EL (cell line): ENCODE data around the gene HTR7.
A peak's percentile ranks its signal among the peaks of the same experiment; 100 is the strongest.
"Not testable (repeated sequence)": the region's sequence is repeated elsewhere in the genome, so short reads cannot be mapped to it uniquely, and the experiment has no call there.

Source experiments
- DNase-seq: peaks from one replicate; pipeline ENCODE4 v3.0.0-alpha.2; 2016

HTR7 gene

DNA sequence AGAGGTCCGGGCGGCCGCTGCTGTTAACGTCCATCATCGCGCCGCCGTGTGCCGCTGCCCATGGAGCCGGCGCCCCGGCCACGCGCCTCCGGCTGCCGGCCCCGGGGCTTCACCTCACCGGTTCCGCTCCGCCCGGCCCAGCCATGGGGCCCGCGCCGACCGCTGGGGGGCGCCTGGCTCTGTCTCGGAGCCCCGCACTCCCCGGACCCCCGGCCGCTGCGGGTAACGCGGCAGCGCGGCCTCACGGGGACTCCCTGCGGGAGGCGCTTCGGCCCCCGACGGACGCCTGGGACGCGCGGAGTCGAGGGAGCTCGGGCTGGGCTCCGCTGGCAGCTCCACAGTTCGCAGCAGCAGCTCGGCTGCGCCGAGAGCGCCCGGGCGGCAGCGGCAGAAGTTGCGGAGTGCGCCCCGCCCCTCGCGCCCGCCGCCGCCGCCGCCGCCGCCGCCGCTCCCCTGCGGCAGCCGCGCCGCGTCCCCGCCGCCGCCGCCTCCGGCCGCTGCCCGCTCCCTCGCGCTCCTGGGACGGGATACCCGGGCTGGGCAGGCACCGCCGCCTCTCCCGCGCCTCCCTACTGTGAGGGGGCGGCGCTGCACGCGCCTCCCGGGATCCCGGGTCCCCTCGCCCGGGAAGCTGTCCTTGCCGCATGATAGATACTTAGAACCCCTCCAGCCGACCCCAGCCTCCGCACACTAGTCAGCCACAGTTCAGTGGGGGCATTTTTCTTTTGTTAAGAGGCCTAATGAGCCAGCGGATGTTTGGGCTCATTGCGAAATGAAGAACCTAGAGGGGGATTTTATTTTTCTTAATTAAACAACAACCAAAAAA, at the start of gene HTR7:
HTR7 (minus strand) TSS at position 405 of the 826 bp plus-strand sequence; CDS start at position 37, 368 bp downstream.
- peak; percentile 58 for DNase-seq

GRCh38 chr10:90906596-90906995, 48.8 kb upstream of the HTR7 start:
- no peak for DNase-seq

DNA sequence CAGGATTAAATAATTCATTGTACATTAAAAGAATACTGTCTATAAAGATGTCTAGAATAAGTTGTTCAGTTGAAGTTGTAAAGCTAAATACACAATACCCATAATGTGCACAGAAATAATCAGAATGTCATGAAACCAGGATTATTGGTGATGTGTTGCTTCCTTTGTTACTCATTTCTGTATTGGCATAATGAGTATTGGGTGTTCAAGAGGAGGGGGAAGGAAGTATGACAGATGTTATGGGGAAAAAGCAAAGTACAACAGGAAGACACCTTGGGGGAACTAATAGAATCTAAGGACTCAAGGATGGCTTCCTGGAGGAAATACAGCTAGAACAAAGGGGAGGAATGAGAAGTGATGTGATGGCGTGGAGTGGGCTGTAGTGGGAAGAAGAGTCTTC, 48.1 kb upstream of the HTR7 start:
- no peak for DNase-seq

DNA sequence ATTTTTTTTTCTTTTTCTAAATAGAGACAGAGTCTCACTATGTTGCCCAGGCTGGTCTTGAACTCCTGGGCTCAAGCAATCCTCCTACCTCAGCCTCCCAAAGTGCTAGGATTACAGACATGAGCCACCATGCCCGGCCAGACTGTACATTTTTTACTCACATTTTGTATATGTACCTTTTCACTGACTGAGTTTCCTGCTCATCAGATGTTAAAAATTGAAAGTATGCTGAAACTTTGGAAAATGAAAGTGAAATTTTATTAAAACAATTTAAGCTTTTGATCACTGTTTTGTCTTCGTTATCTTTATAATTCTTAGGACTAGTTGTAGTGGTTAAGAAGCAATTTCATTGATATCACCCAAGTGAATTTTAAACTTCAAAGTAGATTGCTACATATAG, 39.1 kb upstream of the HTR7 start:
- not testable (repeated sequence) for DNase-seq

DNA sequence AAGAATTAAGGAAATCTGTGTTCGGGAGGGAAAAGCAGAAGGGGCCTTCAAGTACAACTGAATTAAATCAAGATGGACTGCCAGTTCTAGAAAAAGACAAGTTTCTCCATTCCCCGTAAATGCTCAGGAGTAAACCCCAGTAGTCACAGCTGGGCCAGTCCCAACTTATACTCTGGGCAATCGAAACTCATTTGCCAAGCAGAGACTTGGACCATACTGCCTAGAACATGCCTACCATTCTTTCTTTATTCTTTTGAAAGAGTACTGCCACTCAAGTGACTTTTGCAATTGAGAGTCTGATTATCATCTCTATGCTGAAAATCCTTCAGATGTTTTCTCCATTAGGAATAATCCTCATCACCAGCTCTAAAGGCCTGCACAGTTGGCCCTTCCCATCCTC, 35.4 kb upstream of the HTR7 start:
- DNase-seq: no peak

DNA sequence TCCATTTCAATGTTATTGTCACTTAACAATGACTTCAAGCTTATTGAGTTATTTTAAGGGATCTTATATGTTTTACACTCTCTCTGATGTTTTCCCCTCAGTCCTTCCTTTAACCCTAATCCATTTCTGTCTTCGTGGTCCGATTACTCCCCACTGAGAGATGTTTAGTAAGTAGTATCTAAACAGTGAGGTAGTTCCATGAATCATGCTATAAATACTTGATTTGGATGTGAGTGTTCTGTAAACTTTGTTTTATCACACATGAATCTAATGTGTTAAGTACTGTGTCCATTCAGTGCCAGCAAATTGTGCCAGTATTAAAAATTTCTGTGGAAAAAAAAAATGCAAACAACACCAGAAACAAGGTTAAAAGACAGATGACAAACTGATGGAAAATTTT, 32.5 kb upstream of the HTR7 start:
- peak; percentile 26 for DNase-seq

DNA sequence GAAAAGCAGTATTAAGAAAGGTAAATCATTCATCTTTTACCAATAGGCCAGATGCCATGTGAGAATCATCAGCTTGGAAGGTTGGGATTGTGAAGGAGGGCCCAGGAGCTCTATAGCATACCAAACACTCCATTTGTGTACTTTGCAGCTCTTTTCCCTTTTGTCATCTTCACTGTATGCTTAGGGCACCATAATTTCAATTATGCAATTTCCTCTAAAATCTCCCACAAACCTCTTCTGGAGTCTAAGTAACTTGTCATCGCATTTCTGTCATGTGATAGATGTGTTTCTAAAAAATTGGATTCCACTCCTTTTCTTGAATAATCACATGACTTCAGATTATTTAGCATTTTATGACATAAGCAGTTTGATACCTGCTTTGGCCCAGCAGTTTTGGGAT, 31.8 kb upstream of the HTR7 start:
- DNase-seq: no peak

DNA sequence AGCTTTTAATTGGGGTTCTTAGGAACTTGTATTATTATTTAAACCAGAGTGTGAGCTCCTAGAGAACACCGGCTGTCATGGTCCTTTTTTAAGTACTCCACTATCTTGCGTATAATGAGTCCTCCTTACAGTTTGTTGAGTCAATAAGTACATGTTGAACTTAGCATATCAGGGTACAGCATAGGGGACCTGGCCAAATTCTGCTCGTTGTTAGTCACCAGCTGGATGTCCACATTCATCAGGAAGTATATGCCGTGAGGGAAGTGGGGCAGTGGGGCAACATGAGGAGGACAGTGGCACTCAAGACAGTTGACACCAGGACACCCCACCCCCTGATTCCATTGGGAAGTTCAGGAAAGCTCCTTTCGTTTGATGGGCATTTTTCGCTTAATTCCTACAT, 30.5 kb upstream of the HTR7 start:
- DNase-seq: no peak

DNA sequence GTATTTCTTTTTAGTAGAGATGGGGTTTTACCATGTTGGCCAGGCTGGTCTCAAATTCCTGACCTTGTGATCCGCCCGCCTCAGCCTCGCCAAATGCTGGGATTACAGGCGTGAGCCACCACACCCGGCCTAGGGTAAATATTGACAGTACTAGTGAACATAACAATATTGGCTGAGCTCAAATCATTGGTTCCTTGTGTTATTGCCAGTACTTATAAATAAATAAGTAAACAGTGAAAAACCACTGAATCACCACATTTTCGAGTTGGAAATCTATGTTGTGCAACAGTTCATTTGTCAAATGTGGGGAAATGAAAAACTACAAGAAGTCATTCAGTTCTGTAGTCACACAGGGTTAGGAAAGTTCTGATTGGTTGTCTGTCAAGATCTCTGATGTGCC, 29.7 kb upstream of the HTR7 start:
- DNase-seq: no peak

- peak; percentile 68 for DNase-seq
Observed at GRCh38 chr10:90885176-90885575, 27.3 kb upstream of the HTR7 start.

DNA sequence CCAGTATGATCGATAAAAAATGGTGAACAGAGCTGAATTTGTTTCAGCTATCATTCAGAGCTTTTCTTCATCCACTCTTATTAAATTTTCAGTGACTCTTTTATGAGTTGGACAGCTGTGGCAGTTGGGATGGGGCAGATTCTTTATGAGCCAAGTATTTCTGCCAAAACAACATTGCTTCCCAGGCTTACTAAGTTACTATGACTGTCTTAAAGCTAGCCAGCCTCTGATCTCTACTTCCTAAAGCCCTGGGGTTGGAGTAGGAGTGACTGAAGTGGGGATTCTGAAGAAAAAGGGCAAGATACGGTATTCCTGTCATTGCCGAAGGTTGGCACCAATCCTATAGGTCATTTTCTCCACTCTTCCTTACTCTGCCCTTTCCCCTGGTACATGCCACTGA, 26.6 kb upstream of the HTR7 start:
- peak; percentile 41 for DNase-seq

DNA sequence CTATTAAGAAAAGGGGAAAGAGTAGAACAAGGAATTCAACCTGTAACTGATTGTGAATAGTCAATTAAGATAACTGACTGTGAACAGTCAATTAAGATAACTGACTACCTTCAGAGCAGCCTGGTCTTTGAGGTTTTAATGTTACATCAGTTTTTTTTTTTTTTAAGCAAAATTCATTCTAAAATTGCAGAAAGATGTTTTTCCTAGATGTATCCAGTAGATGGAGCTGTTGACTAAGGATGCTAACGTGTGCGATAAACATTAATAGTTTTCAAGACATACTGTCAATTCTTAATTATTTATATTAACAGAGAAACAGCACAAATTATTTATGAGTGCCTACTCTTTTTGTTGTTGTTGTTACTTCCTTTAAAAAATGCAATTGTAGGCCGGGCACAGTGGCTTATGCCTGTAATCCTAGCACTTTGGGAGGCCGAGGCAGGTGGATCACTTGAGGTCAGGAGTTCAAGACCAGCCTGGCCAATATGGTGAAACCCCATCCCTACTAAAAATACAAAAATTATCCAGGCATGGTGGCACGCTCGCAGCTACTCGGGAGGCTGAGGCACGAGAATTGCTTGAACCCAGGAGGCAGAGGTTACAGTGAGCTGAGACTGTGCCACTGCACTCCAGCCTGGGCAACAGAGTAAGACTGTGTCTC, 22.4 kb upstream of the HTR7 start:
- DNase-seq: peak; percentile 48

DNA sequence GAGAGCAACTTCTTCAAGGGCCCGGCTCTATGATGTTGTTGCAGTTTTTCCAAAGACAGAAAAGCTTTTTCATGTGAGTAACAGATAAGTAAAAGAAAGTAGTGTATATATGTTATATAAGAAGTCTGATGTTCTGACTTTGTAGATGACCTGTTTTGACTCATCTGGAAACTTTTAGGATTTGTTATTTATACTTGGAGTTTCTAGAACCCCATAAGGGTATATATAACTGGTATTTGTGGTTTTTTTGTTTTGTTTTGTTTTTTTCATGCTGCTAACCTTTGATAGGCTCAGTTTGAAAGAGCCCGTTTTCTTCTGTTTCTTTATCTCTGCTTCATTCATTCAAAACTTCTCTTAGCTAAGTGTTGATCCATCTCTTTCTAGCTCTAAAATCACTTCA, 21.2 kb upstream of the HTR7 start:
- no peak for DNase-seq

GRCh38 chr10:90872648-90873020, 14.8 kb upstream of the HTR7 start:
- DNase-seq: no peak

GRCh38 chr10:90871766-90872647, 14.2 kb upstream of the HTR7 start, which contains the start of gene RPP30:
TSS of gene RPP30 (plus strand) at chr10:90871974. CDS start at chr10:90871987, 13 bp downstream.
- peak; percentile 79 for DNase-seq

DNA sequence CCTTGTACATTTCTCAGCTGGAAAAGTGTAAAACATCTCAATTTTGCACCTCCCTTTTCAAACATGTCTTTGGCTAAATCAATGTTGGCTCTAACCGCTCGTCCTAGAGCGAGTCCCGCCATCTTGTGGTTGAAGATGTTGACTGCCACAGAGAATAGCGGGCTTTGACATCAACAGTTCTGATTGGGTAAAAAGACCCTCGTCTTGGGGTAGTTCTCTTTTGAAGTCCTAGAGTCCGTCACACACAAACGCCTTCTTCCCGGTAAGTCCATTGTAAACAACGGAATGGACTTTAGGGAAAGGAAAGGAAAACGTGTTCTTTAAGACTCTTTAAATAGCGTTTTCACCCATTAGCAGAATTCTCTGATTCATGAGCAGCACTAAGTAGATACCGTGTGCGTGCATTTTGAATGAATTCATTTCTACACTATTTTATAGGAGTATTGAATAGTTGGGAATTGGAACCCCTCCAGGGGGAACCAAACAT, 13.5 kb upstream of the HTR7 start:
- peak; percentile 79 for DNase-seq

GRCh38 chr10:90866050-90866598, 8.3 kb upstream of the HTR7 start:
- DNase-seq: no peak

- DNase-seq: peak; percentile 22
Observed at GRCh38 chr10:90865401-90865800, 7.6 kb upstream of the HTR7 start.

DNA sequence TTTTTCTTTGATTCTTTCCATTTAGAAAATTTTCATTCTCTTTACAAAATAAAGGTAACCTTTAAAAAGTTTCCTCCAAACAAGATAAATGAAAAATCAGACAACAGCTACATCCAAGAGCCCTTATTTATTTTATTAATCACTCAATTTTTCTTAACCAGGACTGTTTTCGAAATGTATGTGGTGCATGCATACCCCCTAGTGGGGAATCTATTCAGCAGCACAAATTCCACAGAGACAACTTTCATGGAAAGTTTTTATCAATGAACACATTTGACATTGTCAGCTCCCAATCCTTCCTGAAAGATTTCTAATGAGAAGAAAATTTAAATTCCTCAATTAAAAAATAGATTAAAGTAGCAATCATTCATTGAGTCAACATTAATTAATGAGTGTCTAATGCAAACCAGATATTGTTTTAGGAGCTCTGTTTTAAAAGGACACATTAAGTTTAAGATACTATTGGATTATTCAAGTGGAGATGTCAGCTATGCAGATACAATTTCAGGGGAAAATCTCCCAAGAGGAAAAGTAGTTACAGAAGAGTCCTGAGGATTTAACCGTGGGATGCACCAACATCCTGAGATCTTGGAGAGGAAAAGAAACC, 5.2 kb upstream of the HTR7 start:
- DNase-seq: peak; percentile 42

GRCh38 chr10:90860790-90861189, 3.0 kb upstream of the HTR7 start:
- no peak for DNase-seq

- DNase-seq: peak; percentile 81
Observed at GRCh38 chr10:90859321-90859751, 1.5 kb upstream of the HTR7 start.

DNA sequence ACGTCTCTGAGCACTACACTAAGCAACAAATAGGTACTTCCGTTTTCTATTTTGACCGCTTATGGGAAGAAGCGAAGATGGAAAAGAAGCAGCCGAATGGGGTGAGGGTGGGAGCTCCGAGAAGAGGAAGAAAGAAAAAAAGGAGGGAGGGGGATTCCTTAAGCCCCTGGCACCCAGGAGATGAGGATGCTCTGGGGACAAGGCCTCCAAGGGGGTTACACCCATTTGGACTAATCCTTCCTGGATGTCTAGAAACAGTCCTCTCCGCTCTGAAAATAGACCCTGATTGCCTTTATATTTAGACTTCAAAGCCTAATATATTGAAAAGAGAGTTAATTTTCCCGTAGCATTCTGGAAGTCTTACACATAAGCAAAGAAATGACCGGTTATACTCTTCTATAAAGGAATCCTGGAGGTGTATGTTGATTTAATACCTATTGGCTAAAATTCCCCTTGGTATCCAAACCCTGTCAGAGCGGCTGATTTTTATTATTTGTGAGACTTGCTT, 676 bp upstream of the HTR7 start:
- DNase-seq: no peak
